ENCODE results near the gene AURKA. TPM values are rescaled to one million over a fixed set of nuclear protein-coding genes. Genes with fewer than 3 reads are reported as not detected.
A peak's percentile ranks its signal among the peaks of the same experiment; 100 is the strongest.

AURKA gene
- total RNA-seq, 4 donors from 2014 or later: 4.7 to 7.7 (median 6.5) TPM

GRCh38 chr20:56358070-56358469, 33.9 kb downstream of the AURKA start:
- DNase-seq: no peak
- Histone ChIP-seq H3K27me3 (no peaks in the 10 kb centered on the region), H3K4me1 (peaks cover 0 to 18% (median 4%) of the 10 kb centered on the region in 4 donors), H3K4me3 (peak overlapping the region in 2 of 4 donors; percentile 59 to 100), H3K9me3 (no peaks in the 10 kb centered on the region), H3K36me3 (no peaks in the 10 kb centered on the region), H3K27ac (peak overlapping the region in 1 of 4 donors; percentile 83)
- no peak for TF ChIP-seq POLR2A (IDR thresholded peaks at IDR 0.05)
- TF ChIP-seq, protein P1, sequence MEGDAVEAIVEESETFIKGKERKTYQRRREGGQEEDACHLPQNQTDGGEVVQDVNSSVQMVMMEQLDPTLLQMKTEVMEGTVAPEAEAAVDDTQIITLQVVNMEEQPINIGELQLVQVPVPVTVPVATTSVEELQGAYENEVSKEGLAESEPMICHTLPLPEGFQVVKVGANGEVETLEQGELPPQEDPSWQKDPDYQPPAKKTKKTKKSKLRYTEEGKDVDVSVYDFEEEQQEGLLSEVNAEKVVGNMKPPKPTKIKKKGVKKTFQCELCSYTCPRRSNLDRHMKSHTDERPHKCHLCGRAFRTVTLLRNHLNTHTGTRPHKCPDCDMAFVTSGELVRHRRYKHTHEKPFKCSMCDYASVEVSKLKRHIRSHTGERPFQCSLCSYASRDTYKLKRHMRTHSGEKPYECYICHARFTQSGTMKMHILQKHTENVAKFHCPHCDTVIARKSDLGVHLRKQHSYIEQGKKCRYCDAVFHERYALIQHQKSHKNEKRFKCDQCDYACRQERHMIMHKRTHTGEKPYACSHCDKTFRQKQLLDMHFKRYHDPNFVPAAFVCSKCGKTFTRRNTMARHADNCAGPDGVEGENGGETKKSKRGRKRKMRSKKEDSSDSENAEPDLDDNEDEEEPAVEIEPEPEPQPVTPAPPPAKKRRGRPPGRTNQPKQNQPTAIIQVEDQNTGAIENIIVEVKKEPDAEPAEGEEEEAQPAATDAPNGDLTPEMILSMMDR (IDR thresholded peaks at IDR 0.05): no peak

DNA sequence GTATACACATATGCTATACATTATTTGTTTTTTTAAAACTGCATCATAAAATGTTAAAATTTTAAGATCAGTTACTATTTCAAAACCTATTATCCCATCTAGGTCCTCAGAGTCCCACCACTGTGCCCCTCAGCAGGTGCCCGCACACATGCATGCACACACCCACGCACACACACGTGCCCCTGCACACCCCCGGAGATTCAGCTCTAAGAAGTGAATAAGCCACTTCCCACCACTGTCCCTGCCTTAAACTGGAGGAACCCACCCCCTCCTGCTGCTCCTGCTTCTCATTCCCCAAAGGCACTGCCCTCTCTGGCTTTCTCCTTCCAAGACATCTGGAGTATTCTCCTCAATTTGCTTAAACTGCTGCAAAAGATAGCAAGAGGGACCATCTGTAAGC, 38.7 kb downstream of the AURKA start:
- no peak for DNase-seq
- no peaks in the 10 kb centered on the region for H3K9me3 ChIP-seq
- no peak overlapping the region for H3K4me3 ChIP-seq
- H3K4me1 ChIP-seq: no peaks in the 10 kb centered on the region
- no peaks in the 10 kb centered on the region for H3K36me3 ChIP-seq
- TF ChIP-seq, protein P1 (IDR thresholded peaks at IDR 0.05): no peak
- TF ChIP-seq POLR2A (IDR thresholded peaks at IDR 0.05): no peak
- no peak overlapping the region for H3K27ac ChIP-seq
- no peaks in the 10 kb centered on the region for H3K27me3 ChIP-seq

GRCh38 chr20:56352345-56353055, 39.5 kb downstream of the AURKA start:
- no peaks in the 10 kb centered on the region for H3K36me3 ChIP-seq
- H3K4me1 ChIP-seq: no peaks in the 10 kb centered on the region
- H3K9me3 ChIP-seq: no peaks in the 10 kb centered on the region
- H3K4me3 ChIP-seq: no peak overlapping the region
- no peak for TF ChIP-seq POLR2A (IDR thresholded peaks at IDR 0.05)
- H3K27me3 ChIP-seq: no peaks in the 10 kb centered on the region
- DNase-seq: no peak
- H3K27ac ChIP-seq: no peak overlapping the region

- Histone ChIP-seq H3K27me3 (no peaks in the 10 kb centered on the region), H3K9me3 (no peaks in the 10 kb centered on the region), H3K4me3 (no peak overlapping the region), H3K4me1 (no peaks in the 10 kb centered on the region), H3K27ac (no peak overlapping the region), H3K36me3 (no peaks in the 10 kb centered on the region)
- TF ChIP-seq POLR2A (IDR thresholded peaks at IDR 0.05): no peak
- TF ChIP-seq, protein P1 (IDR thresholded peaks at IDR 0.05): no peak
- DNase-seq: no peak
Observed at GRCh38 chr20:56350842-56351241, 41.2 kb downstream of the AURKA start.

DNA sequence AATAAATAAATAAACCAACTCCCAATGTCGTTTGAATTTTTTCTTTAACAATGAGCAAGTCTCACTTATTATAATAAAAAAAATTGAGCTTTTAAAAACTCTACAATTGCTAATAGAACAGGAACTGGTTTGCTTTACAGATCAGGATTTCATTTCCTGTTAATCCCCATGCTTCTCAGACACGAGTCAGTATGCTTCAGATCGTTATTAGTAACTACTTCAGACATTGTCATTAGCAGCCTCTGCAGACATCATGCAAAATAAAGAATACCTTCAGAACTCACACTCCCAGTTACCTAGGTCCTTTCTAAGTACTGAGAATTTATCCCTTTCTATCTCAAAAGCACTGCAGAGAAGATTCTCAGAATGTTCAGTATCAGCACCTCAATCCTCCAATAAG, 43.3 kb downstream of the AURKA start:
- TF ChIP-seq, protein P1 (IDR thresholded peaks at IDR 0.05): no peak
- no peak for TF ChIP-seq POLR2A (IDR thresholded peaks at IDR 0.05)
- Histone ChIP-seq H3K27ac (no peak overlapping the region), H3K4me1 (peaks cover 0 to 4% (median 0%) of the 10 kb centered on the region in 4 donors), H3K27me3 (no peaks in the 10 kb centered on the region), H3K4me3 (no peak overlapping the region), H3K36me3 (no peaks in the 10 kb centered on the region), H3K9me3 (no peaks in the 10 kb centered on the region)
- no peak for DNase-seq

DNA sequence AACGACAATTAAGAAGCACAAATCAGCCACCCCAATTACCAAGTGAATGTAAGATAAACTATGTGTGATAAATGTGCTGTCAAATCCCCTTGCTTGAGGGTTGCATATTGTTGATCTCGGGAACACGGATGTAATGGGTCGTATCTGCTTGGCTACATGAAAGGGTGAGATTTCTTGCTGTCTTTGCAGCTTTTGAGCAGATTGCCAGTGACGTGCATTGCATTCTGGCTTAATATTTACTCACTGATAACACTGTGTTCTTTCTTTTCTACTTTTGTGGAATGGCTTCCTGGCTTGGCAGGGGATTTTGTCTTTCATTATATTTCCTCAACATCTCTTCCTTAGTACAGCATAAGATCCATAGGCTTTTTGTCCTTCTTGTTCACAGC, 43.7 kb downstream of the AURKA start:
- TF ChIP-seq, protein P1 (IDR thresholded peaks at IDR 0.05): no peak
- TF ChIP-seq POLR2A (IDR thresholded peaks at IDR 0.05): no peak
- H3K4me1 ChIP-seq: peaks cover 0 to 4% (median 0%) of the 10 kb centered on the region in 4 donors
- no peaks in the 10 kb centered on the region for H3K27me3 ChIP-seq
- no peak for DNase-seq
- no peak overlapping the region for H3K27ac ChIP-seq
- H3K9me3 ChIP-seq: no peaks in the 10 kb centered on the region
- H3K36me3 ChIP-seq: no peaks in the 10 kb centered on the region
- H3K4me3 ChIP-seq: no peak overlapping the region
